ENCODE data around the gene MLC1. TPM values are rescaled to one million over a fixed set of nuclear protein-coding genes. Genes with fewer than 3 reads are reported as not detected.

Gene MLC1
- total RNA-seq, 2 donors from 2014 or later, result 0.18 TPM; not detected in 1

DNA sequence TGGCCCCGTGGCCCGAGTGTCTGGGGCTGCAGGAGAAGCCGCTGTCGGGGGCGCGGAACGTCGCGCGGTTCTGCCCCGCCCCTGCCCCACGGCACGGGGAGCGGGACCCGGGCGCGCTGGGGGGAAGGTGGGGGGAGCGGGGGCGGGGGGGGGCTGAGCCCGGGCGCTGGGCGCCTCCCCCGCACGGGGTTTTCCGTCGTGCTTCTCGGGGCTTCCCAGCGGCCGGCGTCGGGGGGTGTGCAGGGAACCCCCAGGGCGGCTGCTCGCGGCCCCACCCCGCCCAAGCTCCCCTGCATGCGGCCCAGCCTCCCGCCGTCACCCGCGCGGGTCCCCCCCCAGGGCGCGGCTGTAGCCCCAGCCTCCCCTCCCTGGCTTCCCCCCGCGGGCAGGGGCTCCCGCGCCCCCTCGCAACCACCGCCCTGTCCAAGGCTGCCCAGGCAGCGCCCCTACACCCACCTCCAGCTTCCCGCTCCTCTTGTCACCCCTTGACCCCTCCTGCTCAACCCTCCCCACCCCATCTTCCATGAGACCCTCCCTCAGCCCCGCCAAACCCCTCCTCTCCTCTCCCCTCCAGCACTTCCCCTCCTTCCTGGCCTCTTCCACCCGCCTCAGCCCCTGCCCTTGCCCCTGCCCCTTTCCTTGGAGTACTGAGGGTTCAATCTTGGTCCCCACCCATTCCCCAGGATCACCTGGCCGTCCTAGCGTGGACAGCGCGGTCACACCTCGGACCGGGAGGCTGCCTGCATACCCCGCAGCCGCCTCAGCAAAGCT, 74.4 kb downstream of the MLC1 start:
- H3K4me1 Mint-ChIP-seq, result no peaks in the 10 kb centered on the region
- Histone ChIP-seq H3K9ac (ENCODE audit: extremely low read depth, low read length, poor library complexity, severe bottlenecking) (no peak overlapping the region), H3K27me3 (ENCODE audit: control insufficient read depth, insufficient read depth, low read length, poor library complexity, severe bottlenecking) (peaks cover 56% of the 10 kb centered on the region), H3K4me3 (ENCODE audit: low read length) (no peak overlapping the region), H3K9me3 (ENCODE audit: control insufficient read depth, low read length) (no peaks in the 10 kb centered on the region), H3K4me1 (ENCODE audit: control insufficient read depth, insufficient read depth, low read length) (no peaks in the 10 kb centered on the region), H3K36me3 (ENCODE audit: control insufficient read depth, insufficient read depth, low read length) (no peaks in the 10 kb centered on the region), H3K27ac (ENCODE audit: low read depth, low read length) (no peak overlapping the region)
- peaks cover 34% of the 10 kb centered on the region for H3K27me3 Mint-ChIP-seq (ENCODE audit: insufficient read depth)
- 17 to 27% methylated on average over 8 to 48 of the region's 61 CpGs for WGBS, 2 experiments (ENCODE audit: insufficient coverage in 1 of 2, insufficient read length in 1 of 2)
- H3K27ac Mint-ChIP-seq, result no peak overlapping the region
- no peaks in the 10 kb centered on the region for H3K36me3 Mint-ChIP-seq (ENCODE audit: low read depth)
- no peak overlapping the region for H3K4me3 Mint-ChIP-seq
- no peak for DNase-seq
- TF ChIP-seq, protein P1, sequence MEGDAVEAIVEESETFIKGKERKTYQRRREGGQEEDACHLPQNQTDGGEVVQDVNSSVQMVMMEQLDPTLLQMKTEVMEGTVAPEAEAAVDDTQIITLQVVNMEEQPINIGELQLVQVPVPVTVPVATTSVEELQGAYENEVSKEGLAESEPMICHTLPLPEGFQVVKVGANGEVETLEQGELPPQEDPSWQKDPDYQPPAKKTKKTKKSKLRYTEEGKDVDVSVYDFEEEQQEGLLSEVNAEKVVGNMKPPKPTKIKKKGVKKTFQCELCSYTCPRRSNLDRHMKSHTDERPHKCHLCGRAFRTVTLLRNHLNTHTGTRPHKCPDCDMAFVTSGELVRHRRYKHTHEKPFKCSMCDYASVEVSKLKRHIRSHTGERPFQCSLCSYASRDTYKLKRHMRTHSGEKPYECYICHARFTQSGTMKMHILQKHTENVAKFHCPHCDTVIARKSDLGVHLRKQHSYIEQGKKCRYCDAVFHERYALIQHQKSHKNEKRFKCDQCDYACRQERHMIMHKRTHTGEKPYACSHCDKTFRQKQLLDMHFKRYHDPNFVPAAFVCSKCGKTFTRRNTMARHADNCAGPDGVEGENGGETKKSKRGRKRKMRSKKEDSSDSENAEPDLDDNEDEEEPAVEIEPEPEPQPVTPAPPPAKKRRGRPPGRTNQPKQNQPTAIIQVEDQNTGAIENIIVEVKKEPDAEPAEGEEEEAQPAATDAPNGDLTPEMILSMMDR (conservative IDR thresholded peaks at IDR 0.05), result no peak
- no peaks in the 10 kb centered on the region for H3K9me3 Mint-ChIP-seq

DNA sequence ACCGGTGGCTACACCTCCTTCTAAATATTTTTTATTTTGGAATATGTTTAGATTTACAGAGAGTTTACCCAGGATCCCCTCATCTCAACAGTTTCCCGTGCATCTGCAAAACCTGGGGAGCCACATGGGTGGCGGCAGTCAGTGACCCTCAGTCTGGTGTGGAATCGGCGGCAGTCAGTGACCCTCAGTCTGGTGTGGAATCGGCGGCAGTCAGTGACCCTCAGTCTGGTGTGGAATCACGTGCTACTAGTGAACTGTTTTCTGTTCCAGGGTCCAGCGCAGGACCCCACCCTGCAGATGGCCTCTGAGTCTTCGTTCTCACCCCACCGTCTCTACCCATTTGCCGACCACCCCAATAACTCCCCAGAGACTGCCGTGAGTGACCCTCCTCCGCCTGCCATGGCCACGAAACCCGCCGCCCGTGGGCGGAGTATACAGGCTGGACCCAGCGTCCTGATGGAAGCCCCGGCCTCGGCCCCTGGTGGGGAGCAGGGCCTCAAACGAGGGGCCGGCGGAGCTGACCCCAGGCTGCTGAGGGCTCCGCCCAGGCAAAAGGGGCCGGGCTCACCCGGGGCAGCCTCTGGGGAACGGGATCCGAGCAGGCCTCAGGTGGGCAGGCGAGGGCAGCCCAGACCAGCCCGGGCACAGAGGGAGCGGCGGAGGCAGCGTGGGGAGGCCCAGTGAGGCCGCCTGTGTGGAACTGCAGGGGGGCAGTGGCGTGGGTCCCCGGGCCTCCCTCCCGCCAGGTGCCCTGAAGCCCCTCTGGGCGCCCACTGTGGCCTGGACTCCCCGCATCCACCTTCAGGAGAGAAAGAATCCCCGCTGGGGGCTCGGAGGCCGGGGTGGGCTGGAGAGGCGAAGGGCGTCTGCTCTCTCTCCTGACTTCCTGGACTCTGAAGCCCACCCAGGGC, 75.2 kb downstream of the MLC1 start:
- H3K36me3 ChIP-seq (ENCODE audit: control insufficient read depth, insufficient read depth, low read length), result no peaks in the 10 kb centered on the region
- H3K4me1 ChIP-seq (ENCODE audit: control insufficient read depth, insufficient read depth, low read length), result no peaks in the 10 kb centered on the region
- no peaks in the 10 kb centered on the region for H3K9me3 ChIP-seq (ENCODE audit: control insufficient read depth, low read length)
- no peaks in the 10 kb centered on the region for H3K36me3 Mint-ChIP-seq (ENCODE audit: low read depth)
- WGBS, 2 experiments (ENCODE audit: insufficient coverage in 1 of 2, insufficient read length in 1 of 2), result 78 to 86% methylated on average over 22 to 45 of the region's 46 CpGs
- no peak overlapping the region for H3K27ac Mint-ChIP-seq
- H3K9ac ChIP-seq (ENCODE audit: extremely low read depth, low read length, poor library complexity, severe bottlenecking), result no peak overlapping the region
- TF ChIP-seq, protein P1 (conservative IDR thresholded peaks at IDR 0.05), result no peak
- peak; percentile 36 for DNase-seq
- H3K27ac ChIP-seq (ENCODE audit: low read depth, low read length), result no peak overlapping the region
- H3K9me3 Mint-ChIP-seq, result no peaks in the 10 kb centered on the region
- H3K4me3 Mint-ChIP-seq, result no peak overlapping the region
- H3K27me3 Mint-ChIP-seq (ENCODE audit: insufficient read depth), result peaks cover 29% of the 10 kb centered on the region
- H3K27me3 ChIP-seq (ENCODE audit: control insufficient read depth, insufficient read depth, low read length, poor library complexity, severe bottlenecking), result peaks cover 51% of the 10 kb centered on the region
- H3K4me3 ChIP-seq (ENCODE audit: low read length), result no peak overlapping the region
- H3K4me1 Mint-ChIP-seq, result no peaks in the 10 kb centered on the region

Other genes starting within 250 kb of the MLC1 start
- gene ZBED4, start 231.6 kb downstream of the MLC1 start, total RNA-seq, result 10 to 100 TPM; 22.0 to 26.6 TPM
- gene ALG12, start 167.0 kb downstream of the MLC1 start, total RNA-seq, result 10 to 100 TPM; 19.7 to 26.2 TPM
- gene CRELD2, start 166.8 kb downstream of the MLC1 start, total RNA-seq, result 10 to 100 TPM; 39.8 to 62.9 TPM
- gene PIM3, start 124.7 kb downstream of the MLC1 start, total RNA-seq, result 10 to 100 TPM; 31.5 to 36.6 TPM
- gene IL17REL, start 72.7 kb downstream of the MLC1 start, total RNA-seq, result under 1 TPM in 1 of 2 donors, not detected in 1; 0.15 TPM
- gene TTLL8, start 27.1 kb downstream of the MLC1 start, total RNA-seq, result under 1 TPM in 1 of 2 donors, not detected in 1; 0.20 TPM
- gene MOV10L1, start 4.6 kb upstream of the MLC1 start, total RNA-seq, result under 1 TPM in 1 of 2 donors, not detected in 1; 0.31 TPM
- gene PANX2, start 85.3 kb upstream of the MLC1 start, total RNA-seq, result 10 to 100 TPM in 1 of 2 donors, 1 to 10 TPM in 1; 8.8 to 11.2 TPM
- 10 to 100 TPM; 49.6 to 56.4 TPM for gene TRABD, start 100.5 kb upstream of the MLC1 start, total RNA-seq
- 10 to 100 TPM; 22.2 to 22.9 TPM for gene SELENOO, start 115.6 kb upstream of the MLC1 start, total RNA-seq
- gene TUBGCP6, start 159.6 kb upstream of the MLC1 start, total RNA-seq, result 10 to 100 TPM; 43.7 to 46.0 TPM
- gene HDAC10, start 165.8 kb upstream of the MLC1 start, total RNA-seq, result 10 to 100 TPM; 57.2 to 62.8 TPM
- gene MAPK12, start 176.3 kb upstream of the MLC1 start, total RNA-seq, result 10 to 100 TPM; 46.5 to 57.0 TPM
- gene MAPK11, start 185.0 kb upstream of the MLC1 start, total RNA-seq, result under 1 TPM; 0.33 to 0.40 TPM
- gene PLXNB2, start 222.2 kb upstream of the MLC1 start, total RNA-seq, result 10 to 100 TPM; 94.7 to 97.7 TPM
- 10 to 100 TPM in 1 of 2 donors, 1 to 10 TPM in 1; 8.3 to 14.2 TPM for gene DENND6B, start 241.6 kb upstream of the MLC1 start, total RNA-seq

Data from endodermal cell (in vitro differentiated cells).